Type B pancreatic cell (in vitro differentiated cells): ENCODE data around the gene DNAI2. TPM values are rescaled to one million over a fixed set of nuclear protein-coding genes. Genes with fewer than 3 reads are reported as not detected.

Experiments used
- DNase-seq: peaks from one replicate; pipeline ENCODE4 v3.0.0; 2021; ENCODE audit warnings: mixed read lengths; ENCODE audit not compliant: unreplicated experiment; ENCODE audit errors: extremely low spot score
- H3K27ac Mint-ChIP-seq: 2 replicates; pipeline ENCODE4 v1.8.0; 2021; ENCODE audit warnings: mild to moderate bottlenecking, mixed read lengths
- H3K27me3 Mint-ChIP-seq: 2 replicates; pipeline ENCODE4 v1.8.0; 2021; ENCODE audit warnings: mixed read lengths
- H3K36me3 Mint-ChIP-seq: 2 replicates; pipeline ENCODE4 v1.8.0; 2021; ENCODE audit warnings: mixed read lengths
- H3K4me1 Mint-ChIP-seq: one replicate; pipeline ENCODE4 v1.8.0; 2021; ENCODE audit warnings: mixed read lengths; ENCODE audit not compliant: unreplicated experiment
- H3K4me3 Mint-ChIP-seq: 2 replicates; pipeline ENCODE4 v1.8.0; 2021; ENCODE audit warnings: mild to moderate bottlenecking, mixed read lengths
- H3K9me3 Mint-ChIP-seq: 2 replicates; pipeline ENCODE4 v1.8.0; 2021; ENCODE audit warnings: mixed read lengths
- total RNA-seq: library from RNA; stranded (reverse); gene quantifications from 2 replicates; pipeline ENCODE4 v1.2.1, GENCODE V29; 2021; ENCODE audit warnings: low replicate concordance
- TF ChIP-seq, protein P1 (sequence below): fragments of 200-600 bp; sonication (generic); conservative IDR thresholded peaks from 2 replicates; pipeline ENCODE4 v1.5.0; 2021; ENCODE audit warnings: antibody characterized with exemption, mild to moderate bottlenecking

Gene DNAI2
- total RNA-seq, 1 donor from 2014 or later, result 0.87 TPM

DNA sequence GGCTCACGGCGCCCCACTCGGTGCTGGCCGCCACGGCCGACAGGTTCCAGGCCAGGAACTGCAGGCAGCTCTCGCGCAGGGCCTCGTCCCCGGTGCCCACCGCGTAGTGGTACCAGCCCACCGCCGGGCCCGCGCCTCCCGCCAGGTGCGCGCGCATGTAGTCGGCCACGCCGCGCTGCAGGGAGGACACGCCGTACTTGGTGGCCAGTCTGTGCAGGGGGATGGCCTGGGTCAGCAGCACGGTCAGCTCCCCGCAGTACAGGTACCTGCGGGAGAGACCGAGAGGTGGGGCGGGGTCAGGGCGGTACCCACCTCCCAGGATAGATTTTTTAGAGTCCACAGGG is 83.4 kb downstream of the DNAI2 start:
- DNase-seq, result no peak
- H3K27ac Mint-ChIP-seq, result no peak overlapping the region
- H3K4me1 Mint-ChIP-seq, result peaks cover 7% of the 10 kb centered on the region
- H3K9me3 Mint-ChIP-seq, result no peaks in the 10 kb centered on the region
- no peaks in the 10 kb centered on the region for H3K36me3 Mint-ChIP-seq
- peaks cover 60% of the 10 kb centered on the region for H3K27me3 Mint-ChIP-seq
- TF ChIP-seq, protein P1, sequence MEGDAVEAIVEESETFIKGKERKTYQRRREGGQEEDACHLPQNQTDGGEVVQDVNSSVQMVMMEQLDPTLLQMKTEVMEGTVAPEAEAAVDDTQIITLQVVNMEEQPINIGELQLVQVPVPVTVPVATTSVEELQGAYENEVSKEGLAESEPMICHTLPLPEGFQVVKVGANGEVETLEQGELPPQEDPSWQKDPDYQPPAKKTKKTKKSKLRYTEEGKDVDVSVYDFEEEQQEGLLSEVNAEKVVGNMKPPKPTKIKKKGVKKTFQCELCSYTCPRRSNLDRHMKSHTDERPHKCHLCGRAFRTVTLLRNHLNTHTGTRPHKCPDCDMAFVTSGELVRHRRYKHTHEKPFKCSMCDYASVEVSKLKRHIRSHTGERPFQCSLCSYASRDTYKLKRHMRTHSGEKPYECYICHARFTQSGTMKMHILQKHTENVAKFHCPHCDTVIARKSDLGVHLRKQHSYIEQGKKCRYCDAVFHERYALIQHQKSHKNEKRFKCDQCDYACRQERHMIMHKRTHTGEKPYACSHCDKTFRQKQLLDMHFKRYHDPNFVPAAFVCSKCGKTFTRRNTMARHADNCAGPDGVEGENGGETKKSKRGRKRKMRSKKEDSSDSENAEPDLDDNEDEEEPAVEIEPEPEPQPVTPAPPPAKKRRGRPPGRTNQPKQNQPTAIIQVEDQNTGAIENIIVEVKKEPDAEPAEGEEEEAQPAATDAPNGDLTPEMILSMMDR, result no peak
- no peak overlapping the region for H3K4me3 Mint-ChIP-seq

DNA sequence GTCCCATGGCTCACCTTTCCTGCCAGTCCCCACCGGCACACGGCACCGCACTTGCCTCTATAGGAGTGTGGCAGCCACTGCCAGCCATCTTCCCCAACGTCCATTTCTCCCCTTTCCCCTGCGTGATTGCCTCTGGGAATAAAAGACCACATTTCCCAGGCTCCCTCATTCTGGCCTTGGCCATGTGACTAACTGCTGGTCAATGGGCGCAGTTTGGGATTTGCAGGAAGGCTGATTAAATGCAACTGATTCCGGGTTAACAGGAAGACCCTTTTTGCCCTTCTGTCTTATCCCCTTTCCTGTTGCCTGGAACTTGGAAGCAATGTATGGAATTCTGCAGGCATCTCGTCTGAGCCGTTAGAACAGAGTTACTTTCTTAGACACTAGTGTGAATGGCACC is 84.7 kb downstream of the DNAI2 start:
- TF ChIP-seq, protein P1, result no peak
- H3K9me3 Mint-ChIP-seq, result no peaks in the 10 kb centered on the region
- no peak overlapping the region for H3K27ac Mint-ChIP-seq
- peak overlapping the region; percentile 54 for H3K4me3 Mint-ChIP-seq
- H3K4me1 Mint-ChIP-seq, result peaks cover 7% of the 10 kb centered on the region
- DNase-seq, result no peak
- no peaks in the 10 kb centered on the region for H3K36me3 Mint-ChIP-seq
- peaks cover 54% of the 10 kb centered on the region for H3K27me3 Mint-ChIP-seq

DNA sequence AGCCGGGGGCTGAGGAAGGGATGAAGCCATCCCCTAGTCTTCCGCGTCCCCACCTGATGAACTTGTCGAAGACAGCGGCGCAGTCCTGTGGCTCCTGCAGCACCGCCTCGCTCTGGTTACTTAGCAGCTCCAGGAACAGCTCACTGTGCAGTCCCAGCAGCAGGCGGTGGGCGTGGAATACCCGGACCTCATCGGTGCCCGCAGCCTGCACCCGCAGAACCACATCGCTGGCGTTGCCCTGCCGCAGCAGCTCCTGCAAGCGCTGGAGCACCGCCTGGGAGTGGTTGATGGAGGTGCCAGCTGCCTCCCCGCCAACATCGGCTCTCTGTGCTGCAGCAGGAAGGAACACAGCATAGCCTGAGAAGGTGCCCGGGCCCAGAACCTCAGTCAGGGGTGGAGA is 85.9 kb downstream of the DNAI2 start:
- H3K36me3 Mint-ChIP-seq, result no peaks in the 10 kb centered on the region
- H3K9me3 Mint-ChIP-seq, result no peaks in the 10 kb centered on the region
- H3K27ac Mint-ChIP-seq, result no peak overlapping the region
- H3K4me1 Mint-ChIP-seq, result peaks cover 7% of the 10 kb centered on the region
- DNase-seq, result no peak
- TF ChIP-seq, protein P1, result no peak
- H3K4me3 Mint-ChIP-seq, result no peak overlapping the region
- peaks cover 41% of the 10 kb centered on the region for H3K27me3 Mint-ChIP-seq

DNA sequence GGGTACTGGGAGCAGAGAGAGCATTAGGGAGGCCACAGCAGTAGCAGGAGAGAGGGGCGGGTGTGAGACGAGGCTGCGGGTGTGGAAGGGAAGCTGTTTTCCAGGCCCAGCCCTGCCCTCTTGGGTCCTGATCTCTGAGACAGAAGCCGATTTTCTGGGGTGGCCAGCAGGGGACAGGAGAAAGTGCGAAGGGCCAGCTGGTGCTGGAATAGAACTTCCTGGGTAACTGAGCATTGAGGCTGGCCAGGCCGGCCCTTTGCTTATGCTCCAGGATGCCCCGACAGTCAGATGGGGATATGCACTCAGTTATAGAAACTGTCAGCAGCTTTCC is 86.8 kb downstream of the DNAI2 start:
- H3K36me3 Mint-ChIP-seq, result no peaks in the 10 kb centered on the region
- H3K27me3 Mint-ChIP-seq, result peaks cover 34% of the 10 kb centered on the region
- TF ChIP-seq, protein P1, result no peak
- DNase-seq, result no peak
- peak overlapping the region; percentile 68 for H3K4me3 Mint-ChIP-seq
- H3K4me1 Mint-ChIP-seq, result peaks cover 7% of the 10 kb centered on the region
- no peaks in the 10 kb centered on the region for H3K9me3 Mint-ChIP-seq
- peak overlapping the region; percentile 56 for H3K27ac Mint-ChIP-seq

DNA sequence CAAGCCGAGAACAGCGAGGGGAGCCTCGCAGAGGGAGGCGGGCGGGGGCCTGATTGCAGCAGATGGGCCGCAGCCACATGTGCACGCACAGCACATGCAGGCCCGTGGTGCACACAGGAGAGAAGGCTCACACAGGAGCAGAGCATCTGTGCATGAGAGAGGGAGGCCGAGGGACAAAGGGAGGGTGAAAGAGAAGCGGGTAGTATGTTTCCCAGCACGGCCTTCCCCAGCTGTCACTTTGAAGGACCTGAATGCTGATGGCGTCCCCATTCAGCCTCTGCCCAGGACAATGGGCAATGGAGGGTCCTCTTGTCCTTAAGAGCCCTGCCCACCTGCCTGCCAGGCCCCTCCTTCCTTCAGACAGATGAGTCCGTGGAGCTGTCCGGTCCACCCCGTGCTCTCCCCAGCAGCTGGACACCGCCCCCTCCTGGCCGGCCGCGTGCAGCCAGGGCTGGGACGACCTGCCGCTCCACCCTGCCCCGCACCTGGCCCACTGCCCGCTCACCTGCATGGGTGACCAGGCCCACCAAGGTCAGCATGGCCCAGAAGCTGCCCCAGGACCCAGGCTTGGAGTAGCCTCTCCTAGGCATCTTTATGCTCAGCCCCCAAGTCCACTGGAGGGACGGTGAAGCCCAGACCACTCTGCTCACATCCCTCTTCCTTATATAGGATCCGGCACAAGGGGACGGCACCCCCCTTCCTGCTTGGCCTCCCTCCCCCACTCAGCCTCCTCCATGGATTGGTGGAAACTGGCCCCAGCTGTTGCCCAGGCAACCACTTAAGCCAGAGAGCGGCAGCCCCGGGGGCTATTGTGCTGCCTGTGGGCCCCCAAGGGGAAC is 87.4 kb downstream of the DNAI2 start, which contains the start of gene BTBD17:
Gene BTBD17, minus strand, starts transcription at position 639 of the 839 bp plus-strand sequence. Its CDS starts 49 bp downstream, at position 590.
- H3K36me3 Mint-ChIP-seq, result no peaks in the 10 kb centered on the region
- no peak for DNase-seq
- H3K4me1 Mint-ChIP-seq, result peaks cover 7% of the 10 kb centered on the region
- peak within 1 kb of the TSS; percentile 68 for H3K4me3 Mint-ChIP-seq
- TF ChIP-seq, protein P1, result peak; percentile 87
- H3K27me3 Mint-ChIP-seq, result peaks cover 29% of the 10 kb centered on the region
- H3K9me3 Mint-ChIP-seq, result no peaks in the 10 kb centered on the region
- H3K27ac Mint-ChIP-seq, result peak within 1 kb of the TSS; percentile 56
